Suprapubic skin (tissue), 4 donors: ENCODE data around the gene ZER1. TPM values are rescaled to one million over a fixed set of nuclear protein-coding genes. Genes with fewer than 3 reads are reported as not detected.

Source experiments
- DNase-seq, 2 donors: peaks; one replicate each; pipeline ENCODE4 v3.0.0-alpha.2; 2019; ENCODE audit warnings: low spot score in 2 of 2
- H3K27ac ChIP-seq: fragments of 200-600 bp; sonication (generic); one replicate; pipeline ENCODE4 v1.5.1; 2019
- H3K27me3 ChIP-seq: fragments of 200-600 bp; sonication (generic); one replicate; pipeline ENCODE4 v1.5.1; 2019
- H3K36me3 ChIP-seq: fragments of 200-600 bp; sonication (generic); one replicate; pipeline ENCODE4 v1.5.1; 2019
- H3K4me1 ChIP-seq: fragments of 200-600 bp; sonication (generic); one replicate; pipeline ENCODE4 v1.5.1; 2019
- H3K4me3 ChIP-seq: fragments of 200-600 bp; sonication (generic); one replicate; pipeline ENCODE4 v1.5.1; 2019; ENCODE audit warnings: mild to moderate bottlenecking
- H3K9me3 ChIP-seq: fragments of 200-600 bp; sonication (generic); one replicate; pipeline ENCODE4 v1.5.1; 2019
- EP300 ChIP-seq: sonication (generic); formaldehyde crosslinking; IDR thresholded peaks from one replicate; pipeline ENCODE4 v1.6.1; 2017; ENCODE audit warnings: antibody characterized with exemption
- POLR2A ChIP-seq, 2 donors: fragments of 450-650 bp; IDR thresholded peaks; one replicate each; pipeline ENCODE4 v1.6.1; 2017; ENCODE audit warnings: antibody characterized with exemption in 2 of 2, mild to moderate bottlenecking in 2 of 2, moderate library complexity in 2 of 2
- POLR2AphosphoS5 ChIP-seq, 3 donors: sonication (generic); formaldehyde crosslinking; IDR thresholded peaks; one replicate each; pipeline ENCODE4 v1.6.1; 2017; ENCODE audit warnings: antibody characterized with exemption in 3 of 3
- WGBS: methylation state at CpG from one replicate; pipeline ENCODE4 v1.1.5; 2018; 5-methylcytosine and 5-hydroxymethylcytosine counted together
- total RNA-seq, 4 donors: library from RNA; depleted of rRNA; stranded (reverse); fragments of >200 nt; gene quantifications; one replicate each; pipeline ENCODE4 v1.1.0, GENCODE V29; 2016
- TF ChIP-seq, protein P1 (sequence below), 2 donors: fragments of 200-600 bp in 1 of 2; fragments of 450-650 bp in 1 of 2; sonication (generic) in 1 of 2; IDR thresholded peaks; one replicate each; pipeline ENCODE4 v1.5.1; 2016 to 2019; ENCODE audit warnings: antibody characterized with exemption in 2 of 2, mild to moderate bottlenecking in 1 of 2, moderate library complexity in 1 of 2

The ZER1 gene
- total RNA-seq, 4 donors from 2014 or later, result 53.7 to 75.3 (median 67.7) TPM

DNA sequence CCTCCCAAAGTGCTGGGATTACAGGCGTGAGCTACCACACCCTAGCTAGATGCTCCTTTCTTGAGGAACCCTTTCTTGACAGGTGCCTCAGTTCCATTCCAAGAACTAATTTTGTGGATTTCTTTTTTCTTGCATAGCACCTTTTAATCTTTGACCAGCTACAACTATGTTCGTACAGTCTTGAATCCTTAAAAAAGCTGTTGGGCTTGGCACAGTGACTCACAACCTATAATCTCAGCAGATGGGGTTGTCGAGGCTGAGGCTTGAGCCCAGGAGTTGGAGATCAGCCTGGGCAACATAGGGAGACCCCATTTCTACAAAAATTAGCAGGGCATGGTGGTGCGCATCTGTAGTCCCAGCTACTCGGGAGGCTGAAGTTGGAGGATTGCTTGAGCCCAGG is 1.3 kb upstream of the ZER1 start:
- no peak overlapping the region for H3K27ac ChIP-seq
- no peak for DNase-seq
- 81% methylated on average over 5 of the region's 5 CpGs for WGBS
- no peaks in the 10 kb centered on the region for H3K9me3 ChIP-seq
- no peak overlapping the region for H3K4me3 ChIP-seq
- H3K4me1 ChIP-seq, result peaks cover 29% of the 10 kb centered on the region
- no peaks in the 10 kb centered on the region for H3K27me3 ChIP-seq
- TF ChIP-seq POLR2AphosphoS5 (IDR thresholded peaks at IDR 0.05) (no peak), POLR2A (IDR thresholded peaks at IDR 0.05) (no peak), EP300 (no peak)
- TF ChIP-seq, protein P1, sequence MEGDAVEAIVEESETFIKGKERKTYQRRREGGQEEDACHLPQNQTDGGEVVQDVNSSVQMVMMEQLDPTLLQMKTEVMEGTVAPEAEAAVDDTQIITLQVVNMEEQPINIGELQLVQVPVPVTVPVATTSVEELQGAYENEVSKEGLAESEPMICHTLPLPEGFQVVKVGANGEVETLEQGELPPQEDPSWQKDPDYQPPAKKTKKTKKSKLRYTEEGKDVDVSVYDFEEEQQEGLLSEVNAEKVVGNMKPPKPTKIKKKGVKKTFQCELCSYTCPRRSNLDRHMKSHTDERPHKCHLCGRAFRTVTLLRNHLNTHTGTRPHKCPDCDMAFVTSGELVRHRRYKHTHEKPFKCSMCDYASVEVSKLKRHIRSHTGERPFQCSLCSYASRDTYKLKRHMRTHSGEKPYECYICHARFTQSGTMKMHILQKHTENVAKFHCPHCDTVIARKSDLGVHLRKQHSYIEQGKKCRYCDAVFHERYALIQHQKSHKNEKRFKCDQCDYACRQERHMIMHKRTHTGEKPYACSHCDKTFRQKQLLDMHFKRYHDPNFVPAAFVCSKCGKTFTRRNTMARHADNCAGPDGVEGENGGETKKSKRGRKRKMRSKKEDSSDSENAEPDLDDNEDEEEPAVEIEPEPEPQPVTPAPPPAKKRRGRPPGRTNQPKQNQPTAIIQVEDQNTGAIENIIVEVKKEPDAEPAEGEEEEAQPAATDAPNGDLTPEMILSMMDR (IDR thresholded peaks at IDR 0.05), result no peak
- H3K36me3 ChIP-seq, result no peaks in the 10 kb centered on the region

DNA sequence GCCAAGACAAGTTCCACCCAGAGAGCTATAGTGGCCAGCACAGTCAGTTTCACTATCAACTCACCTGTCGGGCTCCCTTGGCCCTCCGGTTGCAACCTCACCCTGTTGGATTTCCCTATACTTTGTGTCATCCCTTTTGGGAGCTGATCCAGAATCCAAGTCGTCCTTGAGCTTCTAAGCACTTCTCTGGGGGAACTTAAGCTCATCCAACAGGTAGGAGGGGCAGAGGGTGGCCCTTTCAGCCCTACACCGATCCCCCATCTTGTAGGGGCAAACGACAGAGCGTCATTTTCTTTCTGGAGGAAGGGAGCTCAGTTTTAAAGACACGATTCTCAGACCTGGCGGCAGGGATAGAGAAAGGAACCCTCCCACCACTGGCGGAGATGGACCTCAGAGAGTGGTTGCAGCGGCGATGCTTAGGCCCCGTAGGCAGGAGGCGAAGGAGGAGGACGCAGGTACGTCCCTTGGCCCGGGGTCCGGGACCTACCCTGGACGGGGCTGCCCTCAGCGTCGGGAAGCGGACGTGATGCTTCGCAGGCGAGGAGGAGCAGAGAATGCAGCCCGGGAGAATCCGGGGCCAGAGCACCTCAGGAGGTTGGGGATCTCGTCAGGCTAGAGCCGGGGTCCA is 519 bp downstream of the ZER1 start:
- TF ChIP-seq, protein P1 (IDR thresholded peaks at IDR 0.05), result no peak
- H3K27ac ChIP-seq, result peak overlapping the region; percentile 95
- no peaks in the 10 kb centered on the region for H3K9me3 ChIP-seq
- H3K36me3 ChIP-seq, result no peaks in the 10 kb centered on the region
- peak overlapping the region; percentile 87 for H3K4me3 ChIP-seq
- peaks cover 29% of the 10 kb centered on the region for H3K4me1 ChIP-seq
- 1% methylated on average over 12 of the region's 28 CpGs for WGBS
- DNase-seq, result no peak
- no peaks in the 10 kb centered on the region for H3K27me3 ChIP-seq

DNA sequence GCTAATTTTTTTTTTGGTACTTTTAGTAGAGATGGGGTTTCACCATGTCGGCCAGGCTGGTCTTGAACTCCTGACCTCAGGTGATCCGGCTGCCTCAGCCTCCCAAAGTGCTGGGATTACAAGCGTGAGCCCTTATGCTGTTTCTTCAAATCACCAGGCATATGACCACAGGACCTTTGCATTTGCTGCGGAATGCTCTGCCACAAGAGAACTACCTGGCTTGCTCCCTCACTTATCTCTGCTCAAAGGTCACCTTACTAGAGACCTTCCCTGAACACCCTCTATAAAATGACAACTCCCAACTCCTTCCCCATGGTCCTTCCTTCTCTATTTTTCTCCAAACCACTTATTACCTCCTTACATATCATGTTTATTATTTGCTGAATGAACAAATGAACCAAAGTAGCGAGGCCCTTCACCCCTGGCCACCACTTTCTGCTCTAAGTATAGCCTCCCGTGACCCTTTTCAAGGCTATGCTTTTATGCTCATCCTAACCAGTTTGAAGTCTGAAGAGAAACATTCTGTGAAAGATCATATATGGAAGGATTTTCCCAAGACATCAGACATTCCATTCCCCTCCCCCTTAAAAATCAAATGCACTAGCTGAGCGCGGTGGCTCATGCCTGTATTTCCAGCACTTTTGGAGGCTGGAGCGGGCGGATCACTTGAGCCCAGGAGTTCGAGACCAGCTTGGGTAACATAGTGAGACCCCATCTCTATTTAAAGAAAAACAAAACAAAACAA is 1.3 kb downstream of the ZER1 start:
- WGBS, result 72% methylated on average over 11 of the region's 11 CpGs
- DNase-seq, result no peak
- Histone ChIP-seq H3K9me3 (no peaks in the 10 kb centered on the region), H3K36me3 (no peaks in the 10 kb centered on the region), H3K4me1 (peaks cover 29% of the 10 kb centered on the region), H3K27ac (peak overlapping the region; percentile 95), H3K4me3 (peak overlapping the region; percentile 87), H3K27me3 (no peaks in the 10 kb centered on the region)
- TF ChIP-seq EP300, result no peak
- TF ChIP-seq, protein P1 (IDR thresholded peaks at IDR 0.05), result no peak
- no peak for TF ChIP-seq POLR2A (IDR thresholded peaks at IDR 0.05)
- no peak for TF ChIP-seq POLR2AphosphoS5 (IDR thresholded peaks at IDR 0.05)

DNA sequence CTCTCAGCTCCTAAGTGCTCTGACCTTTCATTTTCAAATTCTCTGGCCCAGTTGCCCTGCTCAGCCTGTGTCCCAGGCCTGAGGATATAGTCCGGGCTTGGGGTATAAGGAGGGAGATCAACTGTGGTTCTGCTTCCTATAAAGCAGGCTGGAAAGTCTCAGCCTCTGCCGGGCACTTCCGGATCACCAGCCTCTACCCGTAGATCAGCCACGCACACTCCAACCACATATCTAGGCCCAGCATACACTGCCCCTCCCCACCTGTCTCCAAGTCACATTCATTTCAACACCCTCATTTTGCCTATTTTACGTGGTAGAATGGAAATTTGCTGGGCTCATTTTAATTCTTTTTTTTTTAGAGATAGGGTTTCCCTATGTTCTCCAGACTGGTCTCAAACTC is 3.1 kb downstream of the ZER1 start:
- WGBS, result 80% methylated on average over 6 of the region's 6 CpGs
- Histone ChIP-seq H3K4me3 (no peak overlapping the region), H3K36me3 (no peaks in the 10 kb centered on the region), H3K4me1 (peaks cover 29% of the 10 kb centered on the region), H3K27ac (no peak overlapping the region), H3K9me3 (no peaks in the 10 kb centered on the region), H3K27me3 (no peaks in the 10 kb centered on the region)
- TF ChIP-seq, protein P1 (IDR thresholded peaks at IDR 0.05), result no peak
- TF ChIP-seq POLR2A (IDR thresholded peaks at IDR 0.05) (no peak), EP300 (no peak)
- no peak for DNase-seq

DNA sequence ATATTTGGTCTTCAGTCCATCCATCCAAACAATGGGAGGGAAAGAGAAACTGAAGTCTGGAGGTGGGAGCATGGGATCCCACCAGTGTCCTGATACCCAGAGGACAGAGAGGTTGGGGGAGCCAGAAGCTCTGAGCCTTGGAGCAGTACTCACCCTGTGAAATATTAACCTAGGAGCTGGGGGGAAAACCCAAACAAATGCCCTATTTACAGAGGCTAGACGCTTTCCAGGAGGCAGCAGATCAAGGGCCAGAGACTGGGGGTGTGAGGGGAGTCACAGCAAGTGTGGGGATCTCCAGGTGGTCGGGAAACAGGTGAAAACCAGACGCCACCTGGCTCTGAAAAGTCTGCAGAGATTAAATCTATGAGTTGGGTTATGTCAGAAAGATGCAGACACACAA is 6.2 kb downstream of the ZER1 start:
- no peak for DNase-seq
- Histone ChIP-seq H3K27ac (no peak overlapping the region), H3K36me3 (no peaks in the 10 kb centered on the region), H3K4me3 (no peak overlapping the region), H3K27me3 (no peaks in the 10 kb centered on the region), H3K4me1 (peaks cover 16% of the 10 kb centered on the region), H3K9me3 (no peaks in the 10 kb centered on the region)
- TF ChIP-seq POLR2AphosphoS5 (IDR thresholded peaks at IDR 0.05) (no peak), POLR2A (IDR thresholded peaks at IDR 0.05) (no peak), EP300 (no peak)
- TF ChIP-seq, protein P1 (IDR thresholded peaks at IDR 0.05), result no peak
- 83% methylated on average over 3 of the region's 3 CpGs for WGBS
